ENCODE data around the gene PLCH1. TPM values are rescaled to one million over a fixed set of nuclear protein-coding genes. Genes with fewer than 3 reads are reported as not detected.

PLCH1 gene
- total and polyA plus RNA-seq, 9 of the 15 experiments (the other 6 are each of a cell fraction or from before 2014, with no cell fraction given), result 0.17 to 0.62 (median 0.40) TPM

- ChIA-PET CTCF (ENCODE audit: low intra/inter-chr PET ratio) (no interaction called here), POLR2A (interaction anchor here (0.6 to 1.4 kb wide), 2 partner anchors 13 to 68 kb away, joined by 4 read pairs; no protein-coding TSS in a partner anchor)
- DNase-seq (ENCODE audit: extremely low read depth in 1 of 4, low spot score in 3 of 4), result no peak
- FAIRE-seq, result no peak
- Histone ChIP-seq H4K20me1 (replicated peaks; ENCODE audit: control insufficient read depth, insufficient read depth, low read length) (no peaks in the 10 kb centered on the region), H3K9me1 (ENCODE audit: control insufficient read depth, insufficient read depth, low read length) (no peaks in the 10 kb centered on the region), H3K4me1 (replicated peaks in 1 of 2; ENCODE audit: control insufficient read depth in 2 of 2, insufficient read depth in 2 of 2, low read length in 2 of 2) (peaks cover 0 to 8% of the 10 kb centered on the region in 2 experiments; a peak in 3 of 5 replicates), H3K79me2 (ENCODE audit: control insufficient read depth, insufficient read depth, low read length) (peaks cover 12% of the 10 kb centered on the region; the same call in 2 of the 3 replicates), H3K27ac (ENCODE audit: extremely low read depth, low read depth, low read length) (no peak overlapping the region), H3K4me2 (ENCODE audit: insufficient read depth, low read length) (no peak overlapping the region), H3K36me3 (ENCODE audit: control insufficient read depth, insufficient read depth, low read length) (peaks cover 13% of the 10 kb centered on the region; the same call in 2 of the 3 replicates), H2AFZ (ENCODE audit: low read depth, low read length) (no peak overlapping the region), H3K9ac (ENCODE audit: insufficient read depth in 1 of 2, low read depth in 2 of 2, low read length in 2 of 2) (no peak overlapping the region), H3K4me3 (no peak overlapping the region), H3K27me3 (ENCODE audit: control insufficient read depth in 2 of 2, insufficient read depth in 2 of 2, low read length in 2 of 2) (no peaks in the 10 kb centered on the region), H3K9me3 (replicated peaks; ENCODE audit: control insufficient read depth, insufficient read depth, low read depth, low read length) (no peaks in the 10 kb centered on the region)
- intact Hi-C loops (cut with micrococcal nuclease), result no loop called here
- no TSS peak for BruUV-seq (replicated peaks)
- in situ Hi-C loops (cut with MboI), result no loop called here
- no peak for ATAC-seq
- TF ChIP-seq, protein P1, sequence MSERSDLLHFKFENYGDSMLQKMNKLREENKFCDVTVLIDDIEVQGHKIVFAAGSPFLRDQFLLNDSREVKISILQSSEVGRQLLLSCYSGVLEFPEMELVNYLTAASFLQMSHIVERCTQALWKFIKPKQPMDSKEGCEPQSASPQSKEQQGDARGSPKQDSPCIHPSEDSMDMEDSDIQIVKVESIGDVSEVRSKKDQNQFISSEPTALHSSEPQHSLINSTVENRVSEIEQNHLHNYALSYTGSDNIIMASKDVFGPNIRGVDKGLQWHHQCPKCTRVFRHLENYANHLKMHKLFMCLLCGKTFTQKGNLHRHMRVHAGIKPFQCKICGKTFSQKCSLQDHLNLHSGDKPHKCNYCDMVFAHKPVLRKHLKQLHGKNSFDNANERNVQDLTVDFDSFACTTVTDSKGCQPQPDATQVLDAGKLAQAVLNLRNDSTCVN (CRISPR knock-in tag; IDR thresholded peaks at IDR 0.05), result 0 out of 2 replicates have a peak, but pooled peaks have one; percentile 5
- TF ChIP-seq EZH2 (IDR thresholded peaks at IDR 0.05; ENCODE audit: borderline replicate concordance, low read depth, low read length) (no peak), SETDB1 (IDR thresholded peaks at IDR 0.05; ENCODE audit: low read length) (no peak), ZNF217 (CRISPR knock-in tag; IDR thresholded peaks at IDR 0.05) (no peak), GTF2A2 (tag; IDR thresholded peaks at IDR 0.05) (no peak), ZNF436 (CRISPR knock-in tag; IDR thresholded peaks at IDR 0.05) (no peak), TBL1XR1 (IDR thresholded peaks at IDR 0.05; ENCODE audit: low read length in 2 of 2) (no peak), HDAC1 (IDR thresholded peaks at IDR 0.05) (peak in 1 of 2 experiments; percentile 40; a peak in 1 of 4 replicates)
- TF ChIP-seq, protein P2, sequence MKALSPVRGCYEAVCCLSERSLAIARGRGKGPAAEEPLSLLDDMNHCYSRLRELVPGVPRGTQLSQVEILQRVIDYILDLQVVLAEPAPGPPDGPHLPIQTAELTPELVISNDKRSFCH (CRISPR knock-in tag; IDR thresholded peaks at IDR 0.05), result no peak
- TF ChIP-seq, protein P2 (tag; IDR thresholded peaks at IDR 0.05), result no peak
- TF ChIP-seq, protein P3, sequence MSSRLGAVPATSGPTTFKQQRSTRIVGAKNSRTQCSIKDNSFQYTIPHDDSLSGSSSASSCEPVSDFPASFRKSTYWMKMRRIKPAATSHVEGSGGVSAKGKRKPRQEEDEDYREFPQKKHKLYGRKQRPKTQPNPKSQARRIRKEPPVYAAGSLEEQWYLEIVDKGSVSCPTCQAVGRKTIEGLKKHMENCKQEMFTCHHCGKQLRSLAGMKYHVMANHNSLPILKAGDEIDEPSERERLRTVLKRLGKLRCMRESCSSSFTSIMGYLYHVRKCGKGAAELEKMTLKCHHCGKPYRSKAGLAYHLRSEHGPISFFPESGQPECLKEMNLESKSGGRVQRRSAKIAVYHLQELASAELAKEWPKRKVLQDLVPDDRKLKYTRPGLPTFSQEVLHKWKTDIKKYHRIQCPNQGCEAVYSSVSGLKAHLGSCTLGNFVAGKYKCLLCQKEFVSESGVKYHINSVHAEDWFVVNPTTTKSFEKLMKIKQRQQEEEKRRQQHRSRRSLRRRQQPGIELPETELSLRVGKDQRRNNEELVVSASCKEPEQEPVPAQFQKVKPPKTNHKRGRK (tag; IDR thresholded peaks at IDR 0.05), result peak; percentile 63
Measured at GRCh38 chr3:155785662-155786295, 40.9 kb upstream of the PLCH1 start.

All from K562 (cell line).